GM19025 (cell line): Measurements from ENCODE around the gene KRTAP10-12.

Source experiments
- ATAC-seq: cut with Tn5 transposase; IDR thresholded peaks from one replicate; pipeline ENCODE4 v1.9.1; 2021; ENCODE audit warnings: mild to moderate bottlenecking, low read depth, moderate library complexity; ENCODE audit not compliant: unreplicated experiment

KRTAP10-12 gene

GRCh38 chr21:44729336-44730027, 32.5 kb downstream of the KRTAP10-12 start:
- ATAC-seq, result no peak

- ATAC-seq, result no peak
Observed at GRCh38 chr21:44730028-44730395, 33.0 kb downstream of the KRTAP10-12 start.

- no peak for ATAC-seq
Observed at GRCh38 chr21:44730951-44731579, 34.1 kb downstream of the KRTAP10-12 start.

GRCh38 chr21:44732263-44732662, 35.3 kb downstream of the KRTAP10-12 start:
- no peak for ATAC-seq

GRCh38 chr21:44732956-44733355, 36.0 kb downstream of the KRTAP10-12 start:
- no peak for ATAC-seq

- no peak for ATAC-seq
Observed at GRCh38 chr21:44734026-44734745, 37.2 kb downstream of the KRTAP10-12 start.

- no peak for ATAC-seq
Observed at GRCh38 chr21:44734841-44735240, 37.9 kb downstream of the KRTAP10-12 start.

- no peak for ATAC-seq
Observed at GRCh38 chr21:44735821-44736220, 38.8 kb downstream of the KRTAP10-12 start.

GRCh38 chr21:44736291-44737004, 39.5 kb downstream of the KRTAP10-12 start:
- ATAC-seq, result no peak

GRCh38 chr21:44737706-44738354, 40.9 kb downstream of the KRTAP10-12 start:
- ATAC-seq, result no peak

- ATAC-seq, result no peak
Observed at GRCh38 chr21:44738621-44739020, 41.6 kb downstream of the KRTAP10-12 start.

GRCh38 chr21:44739316-44739715, 42.3 kb downstream of the KRTAP10-12 start:
- no peak for ATAC-seq

GRCh38 chr21:44740742-44741141, 43.8 kb downstream of the KRTAP10-12 start:
- no peak for ATAC-seq

- no peak for ATAC-seq
Observed at GRCh38 chr21:44741921-44742320, 44.9 kb downstream of the KRTAP10-12 start.

- ATAC-seq, result no peak
Observed at GRCh38 chr21:44742418-44743153, 45.6 kb downstream of the KRTAP10-12 start.
